T-helper 1 cell treated with Interleukin-12 subunit alpha and Interleukin-12 subunit beta and Interleukin-4 antibody, amounts not matched to agents 30 μg/mL and 1 μg/mL, for 36 hours (primary cell): ENCODE data around the gene CACNG6.

Experiments
- H3K27ac Mint-ChIP-seq: one replicate; pipeline ENCODE4 v1.8.0; 2021; ENCODE audit warnings: mild to moderate bottlenecking, mixed read lengths
- H3K27me3 Mint-ChIP-seq: one replicate; pipeline ENCODE4 v1.8.0; 2021; ENCODE audit warnings: low read depth, mixed read lengths
- H3K36me3 Mint-ChIP-seq: one replicate; pipeline ENCODE4 v1.8.0; 2021; ENCODE audit warnings: low read depth, mixed read lengths
- H3K4me1 Mint-ChIP-seq: one replicate; pipeline ENCODE4 v1.8.0; 2021; ENCODE audit warnings: low read depth, mixed read lengths
- H3K4me3 Mint-ChIP-seq: one replicate; pipeline ENCODE4 v1.8.0; 2021; ENCODE audit warnings: mild to moderate bottlenecking, moderate library complexity, mixed read lengths
- H3K9me3 Mint-ChIP-seq: one replicate; pipeline ENCODE4 v1.8.0; 2021; ENCODE audit warnings: mixed read lengths

Gene CACNG6

GRCh38 chr19:54001496-54001895, 10.1 kb downstream of the CACNG6 start:
- H3K36me3 Mint-ChIP-seq: no peaks in the 10 kb centered on the region
- H3K9me3 Mint-ChIP-seq: no peaks in the 10 kb centered on the region
- no peaks in the 10 kb centered on the region for H3K4me1 Mint-ChIP-seq
- H3K4me3 Mint-ChIP-seq: no peak overlapping the region
- H3K27me3 Mint-ChIP-seq: peaks cover 6% of the 10 kb centered on the region
- H3K27ac Mint-ChIP-seq: no peak overlapping the region

- no peaks in the 10 kb centered on the region for H3K36me3 Mint-ChIP-seq
- no peaks in the 10 kb centered on the region for H3K4me1 Mint-ChIP-seq
- no peak overlapping the region for H3K27ac Mint-ChIP-seq
- peaks cover 6% of the 10 kb centered on the region for H3K27me3 Mint-ChIP-seq
- no peaks in the 10 kb centered on the region for H3K9me3 Mint-ChIP-seq
- no peak overlapping the region for H3K4me3 Mint-ChIP-seq
These were observed 11.3 kb downstream of the CACNG6 start for GRCh38 chr19:54002495-54003315.

- Mint-ChIP-seq H3K27me3 (peaks cover 3% of the 10 kb centered on the region), H3K4me3 (no peak overlapping the region), H3K4me1 (peaks cover 6% of the 10 kb centered on the region), H3K27ac (no peak overlapping the region), H3K9me3 (no peaks in the 10 kb centered on the region), H3K36me3 (no peaks in the 10 kb centered on the region)
These were observed 18.0 kb downstream of the CACNG6 start for GRCh38 chr19:54009440-54009839.

DNA sequence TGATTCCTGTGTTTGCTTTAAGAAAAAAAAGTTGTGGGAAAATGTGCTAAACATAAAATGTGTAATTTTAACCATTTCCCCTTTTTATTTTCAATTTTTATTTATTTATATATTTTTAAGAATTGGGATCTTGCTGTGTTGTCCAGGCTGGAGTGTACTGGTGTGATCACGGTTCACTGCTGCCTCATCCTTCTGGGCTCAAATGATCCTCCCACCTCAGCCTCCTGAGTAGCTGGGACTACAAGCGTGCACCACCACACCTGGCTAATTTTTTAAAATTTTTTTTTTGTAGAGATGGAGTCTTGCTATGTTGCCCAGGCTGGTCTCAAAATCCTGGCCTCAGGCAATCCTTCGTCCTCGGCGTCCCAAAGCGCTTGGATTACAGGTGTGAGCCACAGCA, 19.0 kb downstream of the CACNG6 start:
- Mint-ChIP-seq H3K27ac (no peak overlapping the region), H3K4me3 (no peak overlapping the region), H3K36me3 (no peaks in the 10 kb centered on the region), H3K4me1 (peaks cover 6% of the 10 kb centered on the region), H3K27me3 (peaks cover 3% of the 10 kb centered on the region), H3K9me3 (no peaks in the 10 kb centered on the region)

DNA sequence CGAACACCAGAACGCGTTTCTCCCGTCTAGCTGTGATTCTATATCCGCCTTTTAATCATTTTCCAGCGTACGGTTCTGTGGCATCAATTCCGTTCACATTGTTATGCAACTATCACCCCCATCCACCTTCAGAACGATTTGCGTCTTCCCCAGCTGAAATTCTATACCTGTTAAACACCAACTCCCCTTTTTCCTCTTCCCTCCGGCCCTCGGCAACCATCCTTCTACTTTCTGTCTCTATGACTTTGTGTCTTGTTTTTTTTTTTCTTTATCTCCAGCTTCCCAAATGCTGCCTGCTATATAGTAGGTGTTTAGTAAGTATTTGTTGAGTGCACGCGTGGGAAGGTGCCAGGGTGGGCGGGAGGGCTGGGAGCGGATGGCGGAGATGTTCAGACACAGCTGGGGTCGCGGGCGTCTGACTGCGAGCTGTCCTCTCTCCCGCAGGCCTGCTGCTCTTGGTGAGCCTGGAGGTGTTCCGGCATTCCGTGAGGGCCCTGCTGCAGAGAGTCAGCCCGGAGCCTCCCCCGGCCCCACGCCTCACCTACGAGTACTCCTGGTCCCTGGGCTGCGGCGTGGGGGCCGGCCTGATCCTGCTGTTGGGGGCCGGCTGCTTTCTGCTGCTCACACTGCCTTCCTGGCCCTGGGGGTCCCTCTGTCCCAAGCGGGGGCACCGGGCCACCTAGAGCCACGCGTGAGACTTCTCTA, 20.2 kb downstream of the CACNG6 start:
- Mint-ChIP-seq H3K4me3 (no peak overlapping the region), H3K4me1 (peaks cover 8% of the 10 kb centered on the region), H3K9me3 (no peaks in the 10 kb centered on the region), H3K36me3 (no peaks in the 10 kb centered on the region), H3K27ac (no peak overlapping the region), H3K27me3 (peaks cover 6% of the 10 kb centered on the region)

DNA sequence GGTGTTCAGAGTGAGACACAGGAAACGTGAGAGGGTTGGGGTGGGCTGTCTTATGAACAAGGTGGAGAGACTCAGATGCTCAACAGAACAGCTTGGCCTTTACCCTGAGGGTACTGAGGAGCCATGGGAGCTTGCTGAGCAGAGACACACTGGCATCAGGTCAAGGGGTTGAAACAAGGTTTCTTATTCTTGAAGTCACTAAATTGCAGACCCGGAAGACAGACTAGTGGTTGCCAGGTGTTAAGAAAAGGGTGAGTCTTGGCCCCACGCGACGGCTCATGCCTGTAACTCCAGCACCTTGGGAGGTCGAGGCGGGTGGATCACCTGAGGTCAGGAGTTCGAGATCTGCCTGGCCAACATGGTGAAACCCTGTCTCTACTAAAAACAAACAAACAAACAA, 22.4 kb downstream of the CACNG6 start:
- H3K4me3 Mint-ChIP-seq: no peak overlapping the region
- H3K27ac Mint-ChIP-seq: no peak overlapping the region
- H3K27me3 Mint-ChIP-seq: peaks cover 6% of the 10 kb centered on the region
- H3K9me3 Mint-ChIP-seq: no peaks in the 10 kb centered on the region
- H3K4me1 Mint-ChIP-seq: peaks cover 4% of the 10 kb centered on the region
- H3K36me3 Mint-ChIP-seq: no peaks in the 10 kb centered on the region

DNA sequence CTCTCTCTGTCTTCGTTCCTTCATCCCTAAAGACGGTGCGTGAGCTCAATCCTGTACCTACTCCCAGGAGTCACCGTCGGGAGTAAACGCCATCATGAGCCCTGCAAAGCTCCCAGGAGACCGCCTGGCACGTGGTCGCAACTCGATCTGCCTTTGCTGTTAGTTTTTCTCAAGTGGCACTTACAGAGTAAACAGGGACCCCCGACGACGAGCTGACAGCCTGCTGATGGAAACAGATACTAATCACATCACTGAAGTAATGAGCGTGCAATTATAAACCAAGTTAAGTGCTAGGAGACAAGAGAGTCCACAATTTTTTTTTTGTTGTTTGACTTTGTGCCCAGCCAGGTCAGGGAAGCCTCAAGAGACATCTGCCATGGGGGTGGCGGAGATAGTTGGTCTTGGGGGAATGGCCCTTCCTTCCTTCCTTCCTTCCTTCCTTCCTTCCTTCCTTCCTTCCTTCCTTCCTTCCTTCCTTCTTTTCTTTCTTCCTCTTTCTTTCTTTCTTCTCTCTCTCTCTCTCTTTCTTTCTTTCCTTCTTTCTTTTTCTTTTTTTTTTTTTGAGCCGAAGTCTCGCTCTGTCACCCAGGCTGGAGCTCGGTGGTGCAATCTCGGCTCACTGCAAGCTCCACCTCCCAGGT, 23.6 kb downstream of the CACNG6 start:
- Mint-ChIP-seq H3K9me3 (no peaks in the 10 kb centered on the region), H3K36me3 (no peaks in the 10 kb centered on the region), H3K4me3 (no peak overlapping the region), H3K27me3 (peaks cover 6% of the 10 kb centered on the region), H3K27ac (no peak overlapping the region), H3K4me1 (peaks cover 4% of the 10 kb centered on the region)

- H3K27me3 Mint-ChIP-seq: peaks cover 3% of the 10 kb centered on the region
- H3K36me3 Mint-ChIP-seq: no peaks in the 10 kb centered on the region
- H3K4me3 Mint-ChIP-seq: no peak overlapping the region
- peak overlapping the region; percentile 21 for H3K27ac Mint-ChIP-seq
- peaks cover 2% of the 10 kb centered on the region for H3K4me1 Mint-ChIP-seq
- H3K9me3 Mint-ChIP-seq: no peaks in the 10 kb centered on the region
These were observed 25.8 kb downstream of the CACNG6 start for GRCh38 chr19:54017261-54017660.

DNA sequence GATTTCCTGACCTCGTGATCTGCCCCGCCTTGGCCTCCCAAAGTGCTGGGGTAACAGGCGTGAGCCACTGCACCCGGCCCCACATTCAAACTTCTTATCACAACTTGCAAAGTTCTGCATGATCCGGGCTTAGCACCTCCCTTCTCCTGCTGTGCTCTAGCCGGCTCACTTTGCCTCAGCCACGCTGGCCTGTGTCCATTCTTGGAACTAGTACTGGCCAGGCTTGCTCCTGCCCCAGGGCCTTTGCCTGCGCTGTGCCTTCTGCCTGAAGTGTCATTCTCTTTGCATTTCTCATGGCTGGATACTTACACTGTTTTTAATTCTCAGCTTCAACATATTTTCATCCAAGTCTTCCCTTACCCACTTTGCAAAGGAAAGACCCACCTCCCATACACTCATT, 29.9 kb downstream of the CACNG6 start:
- Mint-ChIP-seq H3K9me3 (no peaks in the 10 kb centered on the region), H3K36me3 (no peaks in the 10 kb centered on the region), H3K27me3 (peaks cover 3% of the 10 kb centered on the region), H3K4me3 (no peak overlapping the region), H3K27ac (no peak overlapping the region), H3K4me1 (no peaks in the 10 kb centered on the region)

- no peak overlapping the region for H3K27ac Mint-ChIP-seq
- no peaks in the 10 kb centered on the region for H3K9me3 Mint-ChIP-seq
These were observed 30.5 kb downstream of the CACNG6 start for GRCh38 chr19:54021932-54022331.

DNA sequence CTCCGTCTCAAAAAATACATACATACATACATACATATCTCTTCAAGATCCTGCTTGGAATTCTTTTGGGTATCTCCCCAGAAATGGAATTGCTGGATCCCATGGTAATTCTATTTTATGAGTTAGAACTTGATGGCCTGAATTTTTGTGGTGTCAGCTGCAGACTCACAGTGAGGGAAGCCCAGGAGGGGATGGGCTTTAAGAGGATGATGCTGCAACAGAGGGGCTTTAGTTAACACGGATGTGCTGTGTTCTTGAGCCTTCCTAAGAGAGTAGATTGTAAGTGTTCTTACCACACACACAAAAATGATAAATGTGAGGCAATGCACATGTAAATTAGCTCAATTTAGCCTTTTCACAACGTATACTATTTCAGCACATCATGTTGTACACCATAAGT, 31.8 kb downstream of the CACNG6 start:
- no peak overlapping the region for H3K27ac Mint-ChIP-seq
- no peaks in the 10 kb centered on the region for H3K9me3 Mint-ChIP-seq
- no peaks in the 10 kb centered on the region for H3K36me3 Mint-ChIP-seq
- peaks cover 3% of the 10 kb centered on the region for H3K27me3 Mint-ChIP-seq
- H3K4me1 Mint-ChIP-seq: no peaks in the 10 kb centered on the region
- no peak overlapping the region for H3K4me3 Mint-ChIP-seq

More at GRCh38 chr19:54021932-54022331, 30.5 kb downstream of the CACNG6 start:
- Mint-ChIP-seq H3K4me3 (no peak overlapping the region), H3K27me3 (peaks cover 3% of the 10 kb centered on the region), H3K36me3 (no peaks in the 10 kb centered on the region), H3K4me1 (no peaks in the 10 kb centered on the region)

GRCh38 chr19:54024660-54025059, 33.2 kb downstream of the CACNG6 start:
- H3K4me3 Mint-ChIP-seq: no peak overlapping the region
- H3K9me3 Mint-ChIP-seq: no peaks in the 10 kb centered on the region
- no peak overlapping the region for H3K27ac Mint-ChIP-seq
- no peaks in the 10 kb centered on the region for H3K4me1 Mint-ChIP-seq
- H3K27me3 Mint-ChIP-seq: peaks cover 3% of the 10 kb centered on the region
- H3K36me3 Mint-ChIP-seq: no peaks in the 10 kb centered on the region

GRCh38 chr19:54026656-54027055, 35.2 kb downstream of the CACNG6 start:
- no peaks in the 10 kb centered on the region for H3K36me3 Mint-ChIP-seq
- H3K4me3 Mint-ChIP-seq: no peak overlapping the region
- H3K4me1 Mint-ChIP-seq: peaks cover 2% of the 10 kb centered on the region
- no peak overlapping the region for H3K27ac Mint-ChIP-seq
- peaks cover 9% of the 10 kb centered on the region for H3K27me3 Mint-ChIP-seq
- no peaks in the 10 kb centered on the region for H3K9me3 Mint-ChIP-seq

GRCh38 chr19:54029301-54029700, 37.9 kb downstream of the CACNG6 start:
- Mint-ChIP-seq H3K36me3 (no peaks in the 10 kb centered on the region), H3K9me3 (no peaks in the 10 kb centered on the region), H3K4me1 (peaks cover 2% of the 10 kb centered on the region), H3K27ac (no peak overlapping the region), H3K4me3 (no peak overlapping the region), H3K27me3 (peaks cover 6% of the 10 kb centered on the region)
